ENCODE results near the gene PIN1.
"Not testable (repeated sequence)": the region's sequence is repeated elsewhere in the genome, so short reads cannot be mapped to it uniquely, and the experiment has no call there.

The PIN1 gene

DNA sequence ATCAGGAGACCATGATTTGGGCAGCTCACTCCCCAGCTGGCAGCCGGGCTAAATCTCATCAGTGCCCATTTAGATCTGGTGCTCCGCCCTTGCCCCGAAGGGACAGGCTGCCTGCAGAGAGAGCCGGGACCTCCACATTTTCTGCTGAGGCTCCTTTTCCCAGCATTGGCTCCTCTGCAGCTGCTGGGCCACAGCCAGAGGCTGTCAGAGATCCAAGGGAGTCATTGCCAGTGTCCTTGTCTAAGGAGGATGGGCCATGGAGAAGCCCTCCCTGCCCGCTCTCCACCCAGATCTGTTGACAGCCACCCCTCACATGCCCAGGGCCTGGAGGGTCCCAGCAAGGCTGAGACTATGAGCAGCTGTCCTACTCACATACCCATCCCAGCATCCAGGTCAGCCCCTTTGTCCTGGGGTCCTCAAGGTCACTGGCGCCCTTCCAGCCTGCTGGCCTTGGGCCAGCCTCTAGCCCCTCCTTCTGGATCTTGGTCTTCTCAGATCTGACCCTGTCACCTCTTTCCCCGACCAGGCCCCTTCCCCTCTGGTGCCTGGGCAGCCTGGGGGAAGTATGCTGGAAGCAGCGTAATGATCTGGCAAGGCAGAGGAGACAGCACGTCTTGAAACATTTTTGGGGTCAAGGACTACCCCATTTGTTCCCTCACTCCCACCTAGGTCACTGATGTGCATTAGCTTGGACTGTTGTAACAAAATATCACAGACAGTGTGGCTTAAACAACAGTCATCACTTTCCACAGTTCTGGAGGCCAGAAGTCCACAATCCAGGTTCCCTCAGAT, 7.9 kb downstream of the PIN1 start:
- no peaks in the 10 kb centered on the region for H3K4me1 ChIP-seq (ENCODE audit: control insufficient read depth, insufficient read depth, low read length)
- no peaks in the 10 kb centered on the region for H3K9me3 ChIP-seq (ENCODE audit: control insufficient read depth, insufficient read depth, low read length)
- no peaks in the 10 kb centered on the region for H3K27me3 ChIP-seq (ENCODE audit: control insufficient read depth, insufficient read depth, low read length)
- no peak overlapping the region for H3K4me3 ChIP-seq (ENCODE audit: low read depth, low read length)
- H3K9ac ChIP-seq (ENCODE audit: low read depth, low read length) = no peak overlapping the region
- no peak overlapping the region for H3K27ac ChIP-seq (ENCODE audit: low read depth, low read length)
- H3K36me3 ChIP-seq (ENCODE audit: control insufficient read depth, insufficient read depth, low read length) = peaks cover 75% of the 10 kb centered on the region

DNA sequence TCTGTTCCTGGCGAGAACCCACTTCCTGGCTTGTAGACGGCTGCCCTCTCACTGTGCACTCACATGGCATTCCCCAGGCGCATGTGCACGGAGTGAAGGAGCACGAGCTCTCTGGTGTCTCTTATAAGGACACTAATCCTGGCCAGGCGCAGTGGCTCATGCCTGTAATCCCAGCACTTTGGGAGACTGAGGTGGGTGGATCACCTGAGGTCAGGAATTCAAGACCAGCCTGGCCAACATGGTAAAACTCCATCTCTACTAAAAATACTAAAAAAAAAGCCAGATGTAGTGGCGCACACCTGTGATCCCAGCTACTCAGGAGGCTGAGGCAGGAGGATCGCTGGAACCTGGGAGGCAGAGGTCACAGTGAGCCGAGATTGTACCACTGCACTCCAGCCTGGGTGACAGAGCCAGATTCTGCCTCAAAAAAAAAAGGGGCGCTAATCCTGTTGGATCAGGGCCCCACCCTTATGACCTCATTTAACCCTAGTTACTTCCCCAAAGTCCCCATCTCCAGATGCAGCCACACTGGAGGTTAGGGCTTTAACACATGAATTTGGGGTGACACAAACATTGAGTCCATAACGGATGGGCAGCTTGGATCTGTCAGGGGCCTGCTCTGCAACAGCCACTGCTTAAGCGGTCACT, 8.6 kb downstream of the PIN1 start:
- not testable (repeated sequence) for H3K27me3 ChIP-seq (ENCODE audit: control insufficient read depth, insufficient read depth, low read length); H3K4me1 ChIP-seq (ENCODE audit: control insufficient read depth, insufficient read depth, low read length); H3K9ac ChIP-seq (ENCODE audit: low read depth, low read length); H3K9me3 ChIP-seq (ENCODE audit: control insufficient read depth, insufficient read depth, low read length); H3K27ac ChIP-seq (ENCODE audit: low read depth, low read length); H3K4me3 ChIP-seq (ENCODE audit: low read depth, low read length)
- peaks cover 75% of the 10 kb centered on the region for H3K36me3 ChIP-seq (ENCODE audit: control insufficient read depth, insufficient read depth, low read length)

DNA sequence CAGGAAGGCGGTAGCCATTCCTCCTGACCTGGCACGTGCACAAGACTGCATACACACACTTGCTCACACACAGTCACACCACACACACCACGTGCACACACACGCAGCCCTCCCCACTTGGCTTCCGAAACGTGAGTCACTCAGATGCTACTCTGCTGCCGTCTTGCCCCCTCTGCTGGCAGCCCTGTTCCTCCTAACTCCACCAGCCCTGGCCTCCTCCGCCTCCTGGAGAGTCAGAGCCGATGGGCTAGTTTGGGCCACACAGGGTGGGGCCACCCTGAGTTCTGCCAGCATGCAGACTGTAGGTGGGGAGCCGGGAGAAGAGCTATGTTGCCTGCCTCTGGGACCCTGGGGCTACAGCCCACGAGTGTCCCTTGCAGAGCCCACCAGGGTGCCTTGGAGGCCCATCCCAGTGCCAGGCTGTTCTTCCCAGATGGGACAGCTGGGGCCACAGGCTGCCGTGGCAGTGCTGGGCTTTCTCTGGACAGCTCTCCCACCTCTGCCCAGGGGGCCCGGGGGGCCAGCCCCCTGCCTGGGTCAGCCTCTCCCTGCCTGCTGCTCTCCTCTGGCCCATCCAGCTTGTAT, 12.1 kb downstream of the PIN1 start:
- Histone ChIP-seq H3K4me1 (ENCODE audit: control insufficient read depth, insufficient read depth, low read length) (peaks cover 11% of the 10 kb centered on the region), H3K27ac (ENCODE audit: low read depth, low read length) (no peak overlapping the region), H3K9ac (ENCODE audit: low read depth, low read length) (no peak overlapping the region), H3K27me3 (ENCODE audit: control insufficient read depth, insufficient read depth, low read length) (no peaks in the 10 kb centered on the region), H3K9me3 (ENCODE audit: control insufficient read depth, insufficient read depth, low read length) (no peaks in the 10 kb centered on the region), H3K36me3 (ENCODE audit: control insufficient read depth, insufficient read depth, low read length) (peaks cover 45% of the 10 kb centered on the region), H3K4me3 (ENCODE audit: low read depth, low read length) (no peak overlapping the region)

DNA sequence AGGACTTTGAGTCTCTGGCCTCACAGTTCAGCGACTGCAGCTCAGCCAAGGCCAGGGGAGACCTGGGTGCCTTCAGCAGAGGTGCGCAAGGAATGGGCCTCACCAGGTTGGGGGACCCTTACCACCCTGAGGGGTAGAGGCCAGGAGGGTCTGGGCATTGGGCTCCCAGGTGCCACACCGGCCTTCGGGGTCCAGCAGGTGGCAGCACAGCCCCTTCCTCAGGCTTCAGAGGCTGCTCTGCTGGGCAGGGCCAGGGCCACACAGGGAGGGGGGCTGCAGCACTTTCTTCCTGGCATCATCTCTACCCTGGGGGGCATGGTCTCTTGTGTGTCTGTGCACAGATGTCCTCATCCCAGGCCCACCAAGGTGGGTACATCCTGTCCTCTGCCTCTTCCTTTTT, 12.9 kb downstream of the PIN1 start:
- peaks cover 11% of the 10 kb centered on the region for H3K4me1 ChIP-seq (ENCODE audit: control insufficient read depth, insufficient read depth, low read length)
- no peaks in the 10 kb centered on the region for H3K27me3 ChIP-seq (ENCODE audit: control insufficient read depth, insufficient read depth, low read length)
- H3K9me3 ChIP-seq (ENCODE audit: control insufficient read depth, insufficient read depth, low read length) = no peaks in the 10 kb centered on the region
- no peak overlapping the region for H3K27ac ChIP-seq (ENCODE audit: low read depth, low read length)
- H3K4me3 ChIP-seq (ENCODE audit: low read depth, low read length) = no peak overlapping the region
- no peak overlapping the region for H3K9ac ChIP-seq (ENCODE audit: low read depth, low read length)
- H3K36me3 ChIP-seq (ENCODE audit: control insufficient read depth, insufficient read depth, low read length) = peaks cover 42% of the 10 kb centered on the region

DNA sequence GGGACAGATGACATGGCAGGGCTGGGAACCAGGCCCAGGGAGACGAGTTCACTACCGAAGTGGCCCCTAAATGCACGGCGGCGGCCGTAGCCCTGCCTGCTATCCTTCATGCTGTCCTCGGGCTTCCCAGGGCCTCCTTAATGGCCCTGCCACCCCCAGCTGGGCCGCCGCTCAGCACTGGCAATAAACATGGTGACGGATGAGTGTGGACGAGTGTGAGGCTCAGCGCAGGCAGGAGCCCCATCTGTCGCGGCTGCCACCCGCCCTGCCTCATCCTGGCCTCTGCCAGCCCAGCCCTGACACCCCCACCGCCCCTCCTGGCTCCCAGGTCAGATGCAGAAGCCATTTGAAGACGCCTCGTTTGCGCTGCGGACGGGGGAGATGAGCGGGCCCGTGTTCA, 13.6 kb downstream of the PIN1 start:
- Histone ChIP-seq H3K4me1 (ENCODE audit: control insufficient read depth, insufficient read depth, low read length) (peaks cover 11% of the 10 kb centered on the region), H3K27me3 (ENCODE audit: control insufficient read depth, insufficient read depth, low read length) (no peaks in the 10 kb centered on the region), H3K27ac (ENCODE audit: low read depth, low read length) (no peak overlapping the region), H3K36me3 (ENCODE audit: control insufficient read depth, insufficient read depth, low read length) (peaks cover 36% of the 10 kb centered on the region; the same call in 1 of the 2 replicates), H3K4me3 (ENCODE audit: low read depth, low read length) (no peak overlapping the region), H3K9ac (ENCODE audit: low read depth, low read length) (no peak overlapping the region), H3K9me3 (ENCODE audit: control insufficient read depth, insufficient read depth, low read length) (no peaks in the 10 kb centered on the region)

DNA sequence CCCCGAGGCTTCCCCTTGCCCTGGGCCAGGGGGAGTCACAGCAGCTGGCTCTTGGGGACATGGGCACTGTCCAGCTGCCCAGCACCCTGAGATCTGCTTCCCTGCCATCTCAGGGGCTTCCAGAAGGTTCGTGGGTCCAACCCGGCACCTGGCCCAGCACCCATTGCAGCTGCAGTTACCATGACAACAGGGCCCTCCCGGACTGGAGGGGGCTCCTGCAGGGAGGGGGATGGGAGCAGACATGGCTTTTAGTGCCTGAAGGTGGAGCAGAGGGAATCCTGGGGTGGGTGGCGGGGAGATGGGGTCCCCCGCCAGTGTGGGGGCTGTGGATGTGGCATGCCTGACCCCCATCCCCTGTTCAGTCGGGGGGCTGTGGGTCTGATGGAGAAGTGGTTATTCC, 14.7 kb downstream of the PIN1 start:
- H3K4me3 ChIP-seq (ENCODE audit: low read depth, low read length) = no peak overlapping the region
- no peaks in the 10 kb centered on the region for H3K9me3 ChIP-seq (ENCODE audit: control insufficient read depth, insufficient read depth, low read length)
- no peaks in the 10 kb centered on the region for H3K27me3 ChIP-seq (ENCODE audit: control insufficient read depth, insufficient read depth, low read length)
- H3K36me3 ChIP-seq (ENCODE audit: control insufficient read depth, insufficient read depth, low read length) = peaks cover 34% of the 10 kb centered on the region
- no peak overlapping the region for H3K9ac ChIP-seq (ENCODE audit: low read depth, low read length)
- H3K4me1 ChIP-seq (ENCODE audit: control insufficient read depth, insufficient read depth, low read length) = peaks cover 11% of the 10 kb centered on the region
- H3K27ac ChIP-seq (ENCODE audit: low read depth, low read length) = no peak overlapping the region

DNA sequence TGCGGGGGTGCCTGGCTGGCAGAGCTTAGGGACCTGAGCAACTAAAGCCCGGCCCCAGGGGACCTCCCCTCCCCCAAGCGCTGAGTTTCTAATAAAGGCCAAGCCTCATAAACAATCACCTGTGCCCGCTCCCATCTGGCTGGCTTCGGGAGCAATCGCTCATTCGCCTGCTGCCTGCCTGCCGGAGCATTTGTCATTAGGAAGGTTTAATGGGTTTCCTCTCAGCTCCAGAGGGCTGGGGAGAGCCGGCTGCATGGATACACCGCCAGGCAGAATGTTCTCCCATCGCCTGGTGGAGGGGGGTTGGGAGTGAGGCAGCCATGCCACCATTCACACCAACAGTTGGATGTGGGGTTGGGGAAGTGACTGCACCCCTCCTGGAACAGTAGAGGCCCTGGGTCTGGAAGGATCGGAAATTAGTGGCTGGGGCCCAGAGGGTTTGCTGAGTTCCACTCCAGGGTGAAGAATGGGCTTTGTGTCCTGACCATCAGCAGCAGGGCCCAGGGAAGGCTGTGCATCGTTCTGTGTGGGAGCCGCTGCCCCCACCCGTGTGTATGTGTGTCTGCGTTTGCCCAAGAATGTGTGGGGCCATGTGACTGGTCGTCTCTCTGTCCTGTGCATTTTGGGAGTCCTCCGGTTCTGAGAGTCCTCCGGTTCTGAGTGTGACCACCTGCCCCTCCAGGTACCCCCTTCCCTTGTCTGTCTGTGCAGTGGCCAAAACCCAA, 15.3 kb downstream of the PIN1 start:
- no peak overlapping the region for H3K9ac ChIP-seq (ENCODE audit: low read depth, low read length)
- H3K36me3 ChIP-seq (ENCODE audit: control insufficient read depth, insufficient read depth, low read length) = peaks cover 32% of the 10 kb centered on the region
- no peaks in the 10 kb centered on the region for H3K9me3 ChIP-seq (ENCODE audit: control insufficient read depth, insufficient read depth, low read length)
- H3K27ac ChIP-seq (ENCODE audit: low read depth, low read length) = no peak overlapping the region
- no peak overlapping the region for H3K4me3 ChIP-seq (ENCODE audit: low read depth, low read length)
- H3K4me1 ChIP-seq (ENCODE audit: control insufficient read depth, insufficient read depth, low read length) = peaks cover 11% of the 10 kb centered on the region
- H3K27me3 ChIP-seq (ENCODE audit: control insufficient read depth, insufficient read depth, low read length) = no peaks in the 10 kb centered on the region

DNA sequence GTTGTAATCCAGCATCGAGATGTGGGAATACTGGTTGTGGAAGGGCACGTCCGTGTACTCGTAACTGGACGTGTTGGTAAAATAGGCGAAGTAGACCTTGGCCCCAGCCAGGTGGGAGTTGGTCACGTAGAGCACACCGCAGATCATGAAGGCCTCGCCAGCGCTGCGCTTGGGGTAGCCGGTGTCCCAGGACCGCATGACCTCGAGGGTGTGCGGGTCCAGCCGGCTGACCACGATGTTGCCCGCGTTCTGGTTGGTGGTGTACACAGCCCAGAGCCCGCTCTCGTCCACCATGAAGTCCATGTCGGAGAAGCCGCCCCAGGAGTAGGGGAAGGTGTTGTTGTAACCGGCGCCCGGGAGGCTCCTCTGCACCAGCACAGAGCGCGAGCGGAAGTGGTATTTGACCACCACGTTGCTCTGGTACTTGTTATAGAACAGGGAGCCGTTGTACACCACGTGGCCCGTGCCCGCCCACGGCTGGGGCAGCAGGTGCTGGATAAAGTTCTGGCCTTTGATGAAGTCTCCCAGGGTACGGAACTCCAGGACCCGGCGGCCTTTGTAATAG, 19.2 kb downstream of the PIN1 start:
- Histone ChIP-seq H3K4me3 (ENCODE audit: low read depth, low read length) (no peak overlapping the region), H3K36me3 (ENCODE audit: control insufficient read depth, insufficient read depth, low read length) (peaks cover 39% of the 10 kb centered on the region), H3K4me1 (ENCODE audit: control insufficient read depth, insufficient read depth, low read length) (peaks cover 11% of the 10 kb centered on the region), H3K9ac (ENCODE audit: low read depth, low read length) (no peak overlapping the region), H3K27ac (ENCODE audit: low read depth, low read length) (no peak overlapping the region), H3K27me3 (ENCODE audit: control insufficient read depth, insufficient read depth, low read length) (no peaks in the 10 kb centered on the region), H3K9me3 (ENCODE audit: control insufficient read depth, insufficient read depth, low read length) (no peaks in the 10 kb centered on the region)

DNA sequence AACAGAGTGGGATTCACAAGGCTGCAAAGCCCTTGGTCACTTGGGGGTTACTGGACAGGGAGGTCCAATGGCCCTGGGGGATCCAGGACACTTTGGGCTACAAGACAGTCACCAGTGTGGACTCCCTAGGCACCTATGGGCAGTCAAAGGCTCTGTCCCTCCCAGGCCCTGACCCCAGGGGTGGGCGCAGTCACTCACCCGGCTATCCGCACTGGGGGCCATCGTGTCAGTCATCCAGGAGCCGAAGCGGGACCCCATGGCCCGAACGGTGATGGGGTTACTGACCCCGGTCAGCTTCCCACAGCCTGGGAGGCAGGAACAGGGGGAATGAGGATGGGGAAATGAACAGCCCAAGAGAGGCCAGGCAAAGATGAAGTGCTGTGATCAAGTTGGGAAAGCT, 21.5 kb downstream of the PIN1 start:
- Histone ChIP-seq H3K4me1 (ENCODE audit: control insufficient read depth, insufficient read depth, low read length) (no peaks in the 10 kb centered on the region), H3K9ac (ENCODE audit: low read depth, low read length) (no peak overlapping the region), H3K36me3 (ENCODE audit: control insufficient read depth, insufficient read depth, low read length) (peaks cover 40% of the 10 kb centered on the region), H3K27ac (ENCODE audit: low read depth, low read length) (no peak overlapping the region), H3K27me3 (ENCODE audit: control insufficient read depth, insufficient read depth, low read length) (no peaks in the 10 kb centered on the region), H3K4me3 (ENCODE audit: low read depth, low read length) (no peak overlapping the region), H3K9me3 (ENCODE audit: control insufficient read depth, insufficient read depth, low read length) (no peaks in the 10 kb centered on the region)

DNA sequence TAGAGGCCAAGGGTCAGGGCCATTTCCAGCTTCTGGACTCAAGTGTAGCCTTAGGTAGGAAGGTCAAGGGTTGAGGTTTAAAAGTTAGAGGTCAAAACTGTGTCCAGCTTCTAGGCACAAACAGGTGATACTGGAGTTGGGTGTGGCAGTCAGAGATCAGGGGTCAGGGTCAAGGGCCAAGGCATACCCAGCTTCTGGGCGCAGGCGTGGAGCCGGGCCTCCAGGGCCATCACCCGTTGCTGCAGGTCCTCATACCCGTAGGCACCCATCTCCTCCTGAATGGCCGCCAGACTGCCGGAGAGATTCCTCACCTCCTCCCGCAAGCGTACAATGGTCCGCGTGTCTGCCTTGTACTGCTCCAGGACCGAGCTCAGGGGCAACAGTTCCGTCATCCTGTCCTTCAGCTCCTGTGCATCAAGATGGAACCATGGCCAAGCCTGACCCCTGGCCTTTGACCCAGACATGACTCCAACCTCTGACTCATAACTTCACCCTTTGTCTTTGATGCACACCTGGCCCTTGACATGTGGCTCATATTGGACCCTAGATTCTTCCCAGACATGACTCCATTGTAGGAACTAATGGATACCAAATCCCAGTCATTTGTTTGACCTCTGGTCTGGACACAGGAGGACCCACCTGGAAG, 22.1 kb downstream of the PIN1 start:
- no peaks in the 10 kb centered on the region for H3K9me3 ChIP-seq (ENCODE audit: control insufficient read depth, insufficient read depth, low read length)
- H3K4me3 ChIP-seq (ENCODE audit: low read depth, low read length) = no peak overlapping the region
- no peak overlapping the region for H3K9ac ChIP-seq (ENCODE audit: low read depth, low read length)
- peaks cover 40% of the 10 kb centered on the region for H3K36me3 ChIP-seq (ENCODE audit: control insufficient read depth, insufficient read depth, low read length)
- no peak overlapping the region for H3K27ac ChIP-seq (ENCODE audit: low read depth, low read length)
- H3K4me1 ChIP-seq (ENCODE audit: control insufficient read depth, insufficient read depth, low read length) = no peaks in the 10 kb centered on the region
- H3K27me3 ChIP-seq (ENCODE audit: control insufficient read depth, insufficient read depth, low read length) = no peaks in the 10 kb centered on the region
